HG03066 (cell line): ENCODE data around the gene DEAF1.

Source experiments
- ATAC-seq: cut with Tn5 transposase; IDR thresholded peaks from one replicate; pipeline ENCODE4 v1.9.1; 2021; ENCODE audit warnings: low read depth; ENCODE audit not compliant: unreplicated experiment

DEAF1 gene

DNA sequence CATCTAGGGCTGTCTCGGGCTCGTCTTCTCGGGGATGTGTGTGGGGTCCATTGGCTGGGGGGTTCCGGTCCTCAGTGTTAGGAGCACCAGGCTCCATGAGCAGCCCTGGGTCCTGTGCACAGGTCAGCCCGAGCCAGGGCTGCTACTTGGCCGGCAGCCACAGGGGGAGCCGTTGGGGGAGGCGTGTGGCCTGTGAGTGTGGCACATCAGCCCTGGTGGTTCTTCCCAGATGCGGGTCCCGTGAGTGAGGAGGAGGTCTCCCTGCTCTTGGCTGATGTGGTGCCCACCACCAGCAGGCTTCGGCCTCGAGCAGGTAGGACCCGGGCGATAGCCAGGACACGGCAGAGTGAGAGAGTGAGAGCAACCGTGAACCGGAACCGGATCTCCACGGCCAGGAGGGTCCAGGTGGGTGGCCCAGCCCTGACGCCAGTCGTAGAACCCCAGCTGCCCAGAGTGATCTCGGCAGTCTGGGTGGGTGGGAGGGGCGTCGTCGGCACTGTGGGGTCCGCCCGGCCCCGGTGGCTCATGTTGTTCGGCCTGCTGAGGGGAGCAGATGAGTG, 97.8 kb downstream of the DEAF1 start:
- no peak for ATAC-seq

DNA sequence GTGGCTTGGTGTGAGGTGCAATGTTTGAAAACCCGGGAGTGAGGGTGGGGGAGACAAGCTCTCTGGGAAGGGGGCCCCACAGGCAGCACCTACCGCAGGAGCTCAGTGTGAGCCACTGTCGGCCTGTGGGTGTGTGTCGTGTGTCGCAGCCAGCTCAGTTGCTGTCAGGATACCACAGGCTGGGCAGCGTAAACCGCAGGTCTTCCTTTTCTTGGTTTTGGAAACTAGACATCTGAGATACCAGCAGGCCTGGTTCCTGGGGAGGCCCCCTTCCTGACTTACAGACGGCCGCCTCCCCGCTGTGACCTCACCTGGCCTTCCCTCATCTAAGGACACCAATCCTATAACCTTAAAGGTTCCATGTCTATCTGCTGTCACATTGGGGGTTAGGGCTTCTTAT, 98.6 kb downstream of the DEAF1 start:
- no peak for ATAC-seq

GRCh38 chr11:595400-595799, 99.6 kb downstream of the DEAF1 start:
- no peak for ATAC-seq
